Neuronal stem cell (in vitro differentiated cells): ENCODE results near the gene ANKRD34C.

Experiments used
- DNase-seq: peaks from one replicate; pipeline ENCODE4 v3.0.0-alpha.2; 2013; ENCODE audit warnings: low spot score
- H2AFZ ChIP-seq: one replicate; pipeline ENCODE4 v1.6.1; 2013; ENCODE audit warnings: mild to moderate bottlenecking, low read length, inconsistent platforms
- H2AK5ac ChIP-seq: 2 replicates; pipeline ENCODE4 v1.6.1; 2013; ENCODE audit warnings: low read depth, mild to moderate bottlenecking, inconsistent platforms, low read length, moderate library complexity, mixed read lengths
- H2BK120ac ChIP-seq: 2 replicates; pipeline ENCODE4 v1.6.1; 2013; ENCODE audit warnings: low read depth, mild to moderate bottlenecking, inconsistent platforms, low read length, moderate library complexity, mixed read lengths
- H2BK12ac ChIP-seq: one replicate; pipeline ENCODE4 v1.6.1; 2013; ENCODE audit warnings: low read length, inconsistent platforms
- H2BK15ac ChIP-seq: 2 replicates; pipeline ENCODE4 v1.6.1; 2013; ENCODE audit warnings: mild to moderate bottlenecking, low read length, inconsistent platforms, mixed read lengths
- H2BK5ac ChIP-seq: one replicate; pipeline ENCODE4 v1.6.1; 2013; ENCODE audit warnings: inconsistent platforms, mild to moderate bottlenecking, low read length, moderate library complexity
- H3K14ac ChIP-seq: one replicate; pipeline ENCODE4 v1.6.1; 2013; ENCODE audit warnings: low read length, inconsistent platforms
- H3K18ac ChIP-seq: 2 replicates; pipeline ENCODE4 v1.6.1; 2013; ENCODE audit warnings: low read length, inconsistent platforms
- H3K23ac ChIP-seq: 2 replicates; pipeline ENCODE4 v1.6.1; 2013; ENCODE audit warnings: low read depth, mild to moderate bottlenecking, mixed read lengths, low read length, inconsistent platforms; ENCODE audit not compliant: poor library complexity
- H3K27ac ChIP-seq: replicated peaks from 3 replicates; pipeline ENCODE4 v1.5.1; 2013; ENCODE audit warnings: low read length, inconsistent platforms
- H3K27me3 ChIP-seq, 3 experiments: 2 replicates each; pipeline ENCODE4 v1.6.1; 2013; ENCODE audit warnings: low read length in 3 of 3, mild to moderate bottlenecking in 2 of 3, inconsistent platforms in 1 of 3, low read depth in 1 of 3, mixed read lengths in 1 of 3, moderate library complexity in 1 of 3; ENCODE audit not compliant: control insufficient read depth in 3 of 3, insufficient read depth in 3 of 3
- H3K36me3 ChIP-seq, 2 donors: replicated peaks in 1 of 2; 2 replicates each; pipeline ENCODE4 v1.6.1; 2013; ENCODE audit warnings: low read length in 2 of 2; ENCODE audit not compliant: control insufficient read depth in 2 of 2, insufficient read depth in 2 of 2
- H3K4ac ChIP-seq: 2 replicates; pipeline ENCODE4 v1.6.1; 2013; ENCODE audit warnings: inconsistent platforms, mild to moderate bottlenecking, low read length, moderate library complexity
- H3K4me1 ChIP-seq, 2 donors: 1 replicate in 1 of 2; 2 replicates in 1 of 2; pipeline ENCODE4 v1.6.1; 2013; ENCODE audit warnings: low read length in 2 of 2, low read depth in 1 of 2; ENCODE audit not compliant: control insufficient read depth in 2 of 2, insufficient read depth in 1 of 2
- H3K4me2 ChIP-seq: one replicate; pipeline ENCODE4 v1.6.1; 2013; ENCODE audit warnings: mild to moderate bottlenecking, low read length, inconsistent platforms; ENCODE audit not compliant: insufficient read depth, poor library complexity, severe bottlenecking
- H3K4me3 ChIP-seq, 2 donors: 2 replicates each; pipeline ENCODE4 v1.5.1; 2013; ENCODE audit warnings: low read length in 2 of 2, mild to moderate bottlenecking in 2 of 2, inconsistent platforms in 1 of 2, moderate library complexity in 1 of 2
- H3K79me1 ChIP-seq: one replicate; pipeline ENCODE4 v1.6.1; 2013; ENCODE audit warnings: low read depth, mild to moderate bottlenecking, inconsistent platforms, low read length, moderate library complexity
- H3K9ac ChIP-seq: one replicate; pipeline ENCODE4 v1.6.1; 2013; ENCODE audit warnings: mild to moderate bottlenecking, low read depth, low read length, inconsistent platforms; ENCODE audit not compliant: poor library complexity
- H3K9me3 ChIP-seq, 2 donors: replicated peaks in 1 of 2; 2 replicates each; pipeline versions ENCODE3 to v1.6.1; 2013; ENCODE audit warnings: low read length in 2 of 2, mild to moderate bottlenecking in 2 of 2, inconsistent platforms in 1 of 2, low read depth in 1 of 2, mixed read lengths in 1 of 2, moderate library complexity in 1 of 2; ENCODE audit not compliant: control insufficient read depth in 2 of 2, insufficient read depth in 1 of 2
- H4K8ac ChIP-seq: one replicate; pipeline ENCODE4 v1.6.1; 2013; ENCODE audit warnings: low read depth, mild to moderate bottlenecking, inconsistent platforms, low read length, moderate library complexity
- H4K91ac ChIP-seq: one replicate; pipeline ENCODE4 v1.6.1; 2013; ENCODE audit warnings: low read length, low read depth, mild to moderate bottlenecking, inconsistent platforms; ENCODE audit not compliant: poor library complexity
- WGBS, 2 donors: extraction: QIAGEN DNeasy Blood & Tissue Kit; methylation state at CpG; one replicate each; pipeline ENCODE4 v1.1.7; 2013; ENCODE audit warnings: missing lambda C conversion rate in 2 of 2, mixed read lengths in 1 of 2; ENCODE audit not compliant: insufficient read length in 2 of 2, insufficient replicate concordance in 1 of 2; ENCODE audit errors: extremely low coverage in 2 of 2; 5-methylcytosine and 5-hydroxymethylcytosine counted together

Gene ANKRD34C

GRCh38 chr15:79244876-79245275 lies 37.6 kb upstream of the ANKRD34C start:
- no peak overlapping the region for H2AFZ ChIP-seq
- no CpG with 5 or more reads among the region's 5 CpGs for WGBS, 2 donors

DNA sequence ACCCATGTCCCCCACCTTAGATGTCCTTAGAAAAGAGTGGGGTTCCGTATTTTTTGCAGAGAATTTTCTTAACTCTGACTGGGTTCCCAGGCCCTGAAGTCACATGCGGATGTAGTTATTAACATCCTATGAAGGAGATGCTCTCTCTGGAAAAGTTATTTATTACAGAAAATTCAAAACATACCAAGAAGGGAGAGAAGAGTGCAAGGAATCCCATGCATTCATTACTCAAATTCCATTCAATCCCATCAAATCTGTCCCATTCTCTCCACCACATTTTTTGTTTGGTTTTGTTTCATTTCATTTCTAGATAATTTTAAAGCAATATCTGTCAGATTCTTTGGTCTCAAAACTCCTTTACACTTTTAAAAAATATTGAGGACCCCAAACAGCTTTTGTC lies 34.3 kb upstream of the ANKRD34C start:
- no CpG with 5 or more reads among the region's 2 CpGs for WGBS, 2 donors
- Histone ChIP-seq H3K79me1 (no peaks in the 10 kb centered on the region), H2BK15ac (no peak overlapping the region), H3K36me3 (no peaks in the 10 kb centered on the region), H2AFZ (no peak overlapping the region), H3K14ac (no peak overlapping the region), H3K18ac (no peak overlapping the region), H2BK5ac (no peak overlapping the region), H4K8ac (no peak overlapping the region), H3K4me2 (no peak overlapping the region), H3K23ac (no peak overlapping the region), H3K4me1 (peaks cover 3 to 7% of the 10 kb centered on the region in 2 donors), H3K27ac (no peak overlapping the region), H3K4me3 (no peak overlapping the region), H2BK12ac (no peak overlapping the region), H2AK5ac (no peak overlapping the region), H2BK120ac (no peak overlapping the region), H3K9me3 (peaks cover 0 to 2% of the 10 kb centered on the region in 2 donors), H3K4ac (no peak overlapping the region), H3K9ac (no peak overlapping the region), H4K91ac (no peak overlapping the region), H3K27me3 (peaks cover 0 to 5% (median 0%) of the 10 kb centered on the region in 3 experiments)
- no peak for DNase-seq

More at GRCh38 chr15:79244876-79245275, 37.6 kb upstream of the ANKRD34C start:
- H3K4me2 ChIP-seq = no peak overlapping the region
- H2BK12ac ChIP-seq = no peak overlapping the region
- H3K27ac ChIP-seq = no peak overlapping the region
- peaks cover 0 to 7% (median 0%) of the 10 kb centered on the region in 3 experiments for H3K27me3 ChIP-seq
- peaks cover 2 to 7% of the 10 kb centered on the region in 2 donors for H3K4me1 ChIP-seq
- no peak for DNase-seq
- no peak overlapping the region for H2BK120ac ChIP-seq
- H3K23ac ChIP-seq = no peak overlapping the region
- no peak overlapping the region for H3K18ac ChIP-seq
- no peak overlapping the region for H3K4ac ChIP-seq
- H2BK15ac ChIP-seq = no peak overlapping the region
- H4K91ac ChIP-seq = peak overlapping the region; percentile 6
- H3K9ac ChIP-seq = no peak overlapping the region
- no peaks in the 10 kb centered on the region for H3K79me1 ChIP-seq
- H3K36me3 ChIP-seq = no peaks in the 10 kb centered on the region
- H2BK5ac ChIP-seq = no peak overlapping the region
- H3K14ac ChIP-seq = no peak overlapping the region
- H4K8ac ChIP-seq = no peak overlapping the region
- H3K9me3 ChIP-seq = no peaks in the 10 kb centered on the region
- no peak overlapping the region for H2AK5ac ChIP-seq
- H3K4me3 ChIP-seq = no peak overlapping the region

GRCh38 chr15:79257454-79257853 lies 25.1 kb upstream of the ANKRD34C start:
- Histone ChIP-seq H2BK120ac (no peak overlapping the region), H2BK12ac (no peak overlapping the region), H3K79me1 (no peaks in the 10 kb centered on the region), H2BK15ac (no peak overlapping the region), H3K27ac (no peak overlapping the region), H2AFZ (no peak overlapping the region), H2AK5ac (no peak overlapping the region), H3K4me1 (no peaks in the 10 kb centered on the region), H3K4me3 (no peak overlapping the region), H4K8ac (no peak overlapping the region), H3K14ac (no peak overlapping the region), H4K91ac (no peak overlapping the region), H3K18ac (no peak overlapping the region), H3K4ac (no peak overlapping the region), H2BK5ac (no peak overlapping the region), H3K9ac (no peak overlapping the region), H3K4me2 (no peak overlapping the region), H3K23ac (no peak overlapping the region), H3K27me3 (peaks cover 0 to 4% (median 0%) of the 10 kb centered on the region in 3 experiments), H3K36me3 (no peaks in the 10 kb centered on the region), H3K9me3 (no peaks in the 10 kb centered on the region)
- no peak for DNase-seq
- WGBS, 2 donors = no CpG with 5 or more reads among the region's 8 CpGs

GRCh38 chr15:79261836-79262235 lies 20.7 kb upstream of the ANKRD34C start:
- H3K23ac ChIP-seq = no peak overlapping the region
- DNase-seq = no peak
- no peak overlapping the region for H2BK120ac ChIP-seq
- H3K4me2 ChIP-seq = no peak overlapping the region
- H3K9me3 ChIP-seq = no peaks in the 10 kb centered on the region
- H2BK12ac ChIP-seq = no peak overlapping the region
- no peak overlapping the region for H2BK15ac ChIP-seq
- no peak overlapping the region for H3K9ac ChIP-seq
- no peak overlapping the region for H2AK5ac ChIP-seq
- peaks cover 0 to 4% of the 10 kb centered on the region in 2 donors for H3K4me1 ChIP-seq
- H3K4me3 ChIP-seq = no peak overlapping the region
- no peak overlapping the region for H3K27ac ChIP-seq
- H2AFZ ChIP-seq = no peak overlapping the region
- WGBS, 2 donors = no CpG with 5 or more reads among the region's 1 CpG
- no peak overlapping the region for H3K14ac ChIP-seq
- H2BK5ac ChIP-seq = no peak overlapping the region
- peaks cover 0 to 14% (median 0%) of the 10 kb centered on the region in 3 experiments for H3K27me3 ChIP-seq
- no peaks in the 10 kb centered on the region for H3K36me3 ChIP-seq
- no peak overlapping the region for H3K18ac ChIP-seq
- H4K8ac ChIP-seq = no peak overlapping the region
- no peak overlapping the region for H4K91ac ChIP-seq
- H3K4ac ChIP-seq = no peak overlapping the region
- no peaks in the 10 kb centered on the region for H3K79me1 ChIP-seq
